Ovary (tissue), 3 donors: ENCODE data around the gene FRMPD2.

Source experiments
- CTCF ChIP-seq, 3 donors: fragments of 450-650 bp in 2 of 3; fragments of 200-600 bp in 1 of 3; IDR thresholded peaks; one replicate each; pipeline versions ENCODE4 v1.5.1 to v1.8.0; 2016 to 2022; ENCODE audit warnings: antibody characterized with exemption in 3 of 3, mild to moderate bottlenecking in 1 of 3
- EP300 ChIP-seq: sonication (generic); formaldehyde crosslinking; IDR thresholded peaks from one replicate; pipeline ENCODE4 v1.6.1; 2017; ENCODE audit warnings: antibody characterized with exemption
- POLR2A ChIP-seq: fragments of 450-650 bp; IDR thresholded peaks from one replicate; pipeline ENCODE4 v1.6.1; 2017; ENCODE audit warnings: antibody characterized with exemption, mild to moderate bottlenecking, moderate library complexity
- donor health status: DM: no; HTN: no; CAD: no.

GRCh38 chr10:48232717-48233447 is 41.6 kb downstream of the FRMPD2 start:
- no peak for TF ChIP-seq CTCF (IDR thresholded peaks at IDR 0.05)
- TF ChIP-seq POLR2A: no peak
- no peak for TF ChIP-seq EP300
